Stimulated activated CD4-positive, alpha-beta T cell treated with anti-CD3 and anti-CD28 coated beads, Interleukin-12 subunit alpha, Interleukin-12 subunit beta, amount 100 ng/mL, for 4 hours (primary cell): ENCODE measurements around the gene OGN.

Source experiments
- DNase-seq: peaks from one replicate; pipeline ENCODE4 v3.0.0-alpha.2; 2020

OGN gene

GRCh38 chr9:92342825-92343488 lies 61.4 kb downstream of the OGN start:
- no peak for DNase-seq

GRCh38 chr9:92341578-92341977 lies 62.8 kb downstream of the OGN start:
- no peak for DNase-seq

- no peak for DNase-seq
Observed at GRCh38 chr9:92333282-92333634, 71.1 kb downstream of the OGN start.
